GM19452 (cell line): Measurements from ENCODE around the gene PAX1.

Experiments
- ATAC-seq: cut with Tn5 transposase; IDR thresholded peaks from one replicate; pipeline ENCODE4 v1.9.1; 2021; ENCODE audit not compliant: unreplicated experiment

The PAX1 gene

DNA sequence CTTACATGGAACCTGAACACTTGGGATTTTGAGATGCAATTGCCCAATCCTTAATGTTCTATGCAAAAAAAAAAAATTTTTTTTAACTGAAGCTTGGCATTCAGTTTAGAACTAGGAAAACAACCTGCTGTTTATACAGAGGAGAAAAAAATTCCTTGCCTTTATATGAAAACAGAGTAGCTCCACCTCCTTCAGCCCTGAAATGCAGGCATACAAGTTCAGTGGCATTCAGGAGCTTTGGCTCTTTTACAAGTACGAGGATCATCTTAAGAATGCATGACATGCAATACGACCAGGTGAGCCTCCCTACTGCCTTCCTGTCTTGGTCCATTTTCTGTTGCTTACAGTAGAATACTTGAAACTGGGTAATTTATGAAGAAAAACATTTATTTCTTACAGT, 20.4 kb downstream of the PAX1 start:
- ATAC-seq: no peak

DNA sequence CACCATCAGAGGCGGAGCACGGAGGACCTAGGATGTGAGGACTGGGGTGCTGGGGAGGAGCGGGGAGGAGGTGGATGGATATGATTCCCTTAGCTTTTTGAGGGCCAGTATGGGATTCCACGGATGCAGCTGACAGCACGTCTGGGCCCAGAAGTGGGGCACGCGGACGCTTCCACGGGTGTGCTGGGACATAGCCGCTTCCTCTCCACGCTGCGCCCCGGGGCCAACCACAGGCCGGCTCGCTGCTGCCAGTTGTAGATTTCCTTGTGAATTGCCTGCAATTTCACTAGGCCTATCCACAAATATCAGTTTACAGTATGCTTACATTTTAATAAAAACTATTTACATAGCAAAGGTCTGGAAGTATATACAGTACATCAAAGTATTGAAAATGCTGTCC, 23.9 kb downstream of the PAX1 start:
- no peak for ATAC-seq

DNA sequence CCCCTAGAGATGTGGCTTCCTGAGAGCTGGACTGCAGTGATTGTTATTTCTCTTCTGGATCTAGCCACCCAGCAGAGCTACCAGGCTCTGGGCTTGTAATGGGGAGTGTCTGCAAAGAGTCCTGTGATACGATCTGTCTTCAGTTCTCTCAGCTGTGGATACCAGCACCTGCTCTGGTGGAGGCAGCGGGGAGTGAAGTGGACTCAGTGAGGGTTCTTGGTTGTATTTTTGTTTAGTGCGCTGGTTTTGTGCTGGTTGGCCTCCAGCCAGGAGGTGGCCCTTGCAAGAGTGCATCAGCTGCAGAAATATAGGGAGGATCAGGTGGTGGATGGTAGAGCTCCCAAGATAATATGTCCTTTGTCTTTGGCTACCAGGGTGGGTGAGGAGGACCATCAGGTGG, 33.7 kb downstream of the PAX1 start:
- ATAC-seq: no peak

DNA sequence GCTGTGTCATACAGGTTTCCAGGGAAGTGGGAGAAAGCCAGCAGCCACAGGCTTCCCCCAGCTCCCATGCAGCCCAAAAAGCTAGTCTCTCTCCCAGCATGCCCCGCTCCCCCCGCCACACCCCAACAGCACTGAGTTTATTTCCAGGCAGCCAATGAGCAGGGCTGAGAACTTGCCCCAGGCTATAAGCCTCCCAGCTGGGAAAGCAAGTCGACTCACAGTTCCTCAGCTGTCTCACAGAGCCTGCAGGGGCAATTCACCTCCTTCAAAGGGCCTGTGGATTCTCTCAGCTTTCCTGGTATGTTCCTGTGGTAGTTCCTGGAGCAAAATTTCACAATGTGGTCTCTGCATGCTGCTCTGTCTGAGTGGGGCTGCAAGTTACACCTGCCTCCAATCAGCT, 34.2 kb downstream of the PAX1 start:
- ATAC-seq: no peak

DNA sequence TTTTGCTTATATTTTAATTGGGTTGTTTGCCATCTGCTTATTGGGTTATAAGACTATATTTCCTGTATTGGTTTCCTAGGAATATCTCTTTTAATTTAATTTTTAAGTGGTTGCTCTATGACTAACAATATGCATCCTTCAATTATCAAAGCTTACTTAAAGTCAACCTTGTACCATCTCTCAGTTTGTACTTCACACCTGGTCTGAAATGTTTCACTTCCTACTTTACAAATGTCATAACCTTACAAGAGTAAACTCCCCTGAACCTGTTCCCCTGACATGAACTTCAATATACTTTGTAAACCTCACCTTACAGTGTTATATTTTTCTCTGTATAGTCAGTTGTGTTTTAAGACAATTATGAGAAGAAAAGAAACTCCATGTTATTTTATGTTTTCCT, 35.8 kb downstream of the PAX1 start:
- no peak for ATAC-seq

DNA sequence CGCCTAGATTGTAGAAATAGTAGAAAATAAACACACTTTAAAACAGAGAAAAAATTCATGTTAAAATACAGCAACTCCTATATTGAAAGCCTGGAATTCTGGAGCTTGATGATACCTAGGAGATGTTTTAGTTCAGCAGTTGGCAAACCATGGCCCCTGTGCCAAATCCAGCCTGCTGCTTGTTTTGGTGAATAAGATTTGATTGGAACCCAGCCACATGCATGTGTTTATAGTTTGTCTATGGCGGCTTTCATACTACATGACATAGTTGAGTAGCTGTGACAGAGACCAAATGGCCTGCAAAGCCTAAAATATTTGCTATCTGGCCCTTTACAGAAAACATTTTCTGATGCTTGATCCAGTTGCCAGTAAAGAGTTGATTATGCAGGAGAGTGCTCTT, 57.2 kb downstream of the PAX1 start:
- ATAC-seq: no peak

DNA sequence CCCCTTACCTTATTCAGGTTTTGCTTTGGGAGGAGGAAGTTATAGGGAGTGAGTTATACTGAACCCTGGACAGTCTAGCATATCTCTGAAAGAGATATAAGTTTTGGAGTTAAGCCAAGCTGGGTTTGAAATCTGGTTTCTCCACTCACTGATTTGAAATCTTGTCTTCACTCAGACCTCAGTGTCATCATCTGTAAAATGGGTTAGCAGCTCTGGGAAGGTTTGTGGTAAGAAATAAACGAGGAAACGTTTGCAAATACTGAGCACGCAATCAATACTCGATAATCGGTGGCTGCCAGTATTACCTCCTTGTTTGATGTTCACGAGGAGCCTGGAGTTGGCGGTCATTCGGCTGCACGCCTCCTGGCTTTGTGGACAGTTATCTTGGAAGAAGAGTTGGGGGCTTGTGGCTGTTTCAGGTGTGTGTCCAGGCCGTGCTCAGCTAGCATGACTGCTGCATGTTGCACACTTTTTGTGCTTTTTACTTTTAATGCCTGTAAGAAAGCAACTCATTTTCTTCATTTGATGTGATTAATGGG, 61.8 kb downstream of the PAX1 start:
- ATAC-seq: no peak

DNA sequence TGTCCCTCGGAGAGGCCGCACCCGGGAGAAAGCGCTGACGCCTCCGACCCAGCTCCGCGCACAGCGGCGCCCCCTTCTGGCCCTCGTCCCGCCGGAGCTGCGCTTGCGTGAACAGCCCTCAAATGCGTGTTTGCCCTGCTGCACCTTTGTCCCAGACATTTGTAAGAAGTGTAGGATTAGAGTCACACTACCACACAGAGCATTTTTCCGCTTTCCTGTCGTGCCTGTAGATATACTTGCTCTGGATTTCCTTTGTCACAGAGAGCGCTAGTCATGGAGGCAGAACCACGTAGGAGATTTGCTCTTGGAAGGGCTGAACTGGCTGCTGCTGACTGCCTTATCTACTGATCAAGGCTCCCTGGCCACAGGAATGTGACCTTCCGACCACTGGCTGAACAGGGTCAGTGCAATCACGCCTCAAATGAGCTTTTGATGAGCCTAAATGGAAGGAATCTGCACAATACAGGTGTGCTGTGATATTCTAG, 62.3 kb downstream of the PAX1 start:
- no peak for ATAC-seq
